Inflammatory macrophage (primary cell): ENCODE data around the gene CHDH.

Experiments used
- DNase-seq, 2 donors: peaks; one replicate each; pipeline ENCODE4 v3.0.0-alpha.2; 2020 to 2022

CHDH gene

DNA sequence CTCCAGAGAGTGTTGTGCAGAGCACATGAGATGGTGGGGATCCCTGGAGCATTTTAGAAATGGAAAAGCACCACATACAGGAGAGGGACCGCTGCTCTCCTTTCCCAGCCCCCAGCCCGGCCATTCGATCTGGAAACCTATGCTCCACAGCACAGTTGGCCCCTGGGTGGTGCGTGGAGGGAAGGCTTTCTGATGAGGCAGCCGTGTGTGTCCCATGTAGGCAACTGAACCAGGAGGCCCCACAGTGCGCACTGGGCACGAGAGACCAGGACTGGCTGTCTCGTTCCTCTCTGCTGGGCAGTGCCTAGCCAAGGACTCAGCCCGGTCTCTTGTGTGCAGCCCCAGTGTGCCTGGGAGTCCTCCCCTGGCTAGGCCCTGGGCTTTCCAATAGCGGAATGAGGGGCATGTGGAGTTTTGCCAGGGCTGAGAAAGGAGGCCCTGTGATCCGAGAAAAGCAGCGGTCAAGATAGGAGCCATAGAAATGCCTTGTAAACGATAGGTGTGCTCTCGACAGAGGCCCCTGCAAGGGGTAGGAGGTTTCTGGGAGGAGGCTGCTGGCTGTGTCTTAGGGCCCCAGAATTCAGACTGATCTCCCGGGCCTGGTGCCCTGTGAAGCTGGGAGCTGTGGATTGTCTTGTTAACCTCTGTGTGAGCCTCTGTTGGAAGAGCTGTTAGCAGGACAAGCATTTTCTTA is 39.0 kb downstream of the CHDH start:
- DNase-seq, result no peak

DNA sequence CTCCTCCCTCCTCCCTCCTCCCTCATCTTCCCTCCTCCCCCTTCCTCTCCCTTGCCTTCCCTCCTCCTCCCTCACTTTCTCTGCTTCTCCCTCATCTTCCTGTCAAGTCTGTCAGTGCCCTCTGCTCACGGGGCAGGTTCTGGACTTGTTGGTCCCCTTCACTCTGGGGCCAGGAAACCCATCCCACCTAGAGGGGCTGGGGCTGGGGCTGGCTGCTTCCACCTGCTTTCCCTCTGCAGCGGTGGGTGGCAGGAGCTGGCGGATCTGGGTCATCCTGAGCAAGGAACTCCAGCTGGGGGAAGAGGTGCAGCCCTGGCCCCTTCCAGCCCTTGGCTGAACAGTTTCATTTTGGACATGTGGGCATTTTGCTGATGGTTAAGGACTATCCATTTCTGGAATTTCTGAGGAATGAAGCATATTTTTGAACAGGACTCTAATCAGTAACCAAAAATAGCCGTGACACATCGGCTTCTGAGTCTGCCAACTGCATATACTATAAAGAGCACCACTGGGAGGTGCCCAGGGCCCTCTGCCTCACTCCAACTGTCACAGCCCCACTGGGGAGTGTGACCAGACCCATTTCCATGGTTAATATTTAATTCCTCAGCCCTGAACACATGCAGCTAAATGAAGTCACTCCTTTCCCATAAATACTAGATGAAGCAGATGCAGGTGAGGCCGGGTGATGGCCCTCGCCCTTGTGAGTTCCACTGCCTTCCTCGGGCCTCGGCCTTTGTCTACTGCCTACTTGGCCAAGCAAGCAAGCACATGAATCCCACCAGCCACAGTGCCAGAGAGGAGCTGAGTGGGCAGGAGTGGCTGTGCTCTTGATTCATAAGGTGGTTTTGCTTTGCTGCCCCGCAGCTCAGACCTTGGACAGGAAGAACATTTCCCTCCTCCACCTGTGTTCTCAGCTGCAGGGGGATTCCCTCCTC is 39.8 kb downstream of the CHDH start:
- DNase-seq, result no peak

DNA sequence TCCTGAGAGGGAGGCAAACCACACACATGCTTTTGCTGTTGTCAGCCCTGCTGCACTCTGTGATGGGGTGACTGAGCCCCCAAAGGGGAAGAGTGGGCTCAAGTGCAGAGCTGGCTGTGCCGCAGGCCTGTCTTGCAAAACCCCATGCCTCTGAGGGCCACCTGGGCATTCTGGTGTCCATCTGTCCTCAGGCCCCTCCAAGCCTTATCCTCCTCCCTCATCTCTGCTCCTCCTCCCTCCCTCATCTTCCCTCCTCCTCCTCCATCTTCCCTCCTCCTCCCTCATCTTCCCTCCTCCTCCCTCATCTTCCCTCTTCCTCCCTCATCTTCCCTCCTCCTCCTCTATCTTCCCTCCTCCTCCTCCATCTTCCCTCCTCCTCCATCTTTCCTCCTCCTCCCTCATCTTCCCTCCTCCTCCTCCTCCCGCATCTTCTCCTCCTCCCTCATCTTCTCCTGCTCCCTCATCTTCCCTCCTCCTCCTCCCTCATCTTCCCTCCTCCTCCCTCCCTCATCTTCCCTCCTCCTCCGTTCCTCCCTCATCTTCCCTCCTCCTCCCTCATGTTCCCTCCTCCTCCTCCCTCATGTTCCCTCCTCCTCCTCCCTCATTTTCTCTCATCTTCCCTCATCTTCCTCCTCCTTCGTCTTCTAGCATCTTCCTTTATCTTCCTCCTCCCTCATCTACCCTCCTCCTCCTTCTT is 40.6 kb downstream of the CHDH start:
- DNase-seq, result no peak

DNA sequence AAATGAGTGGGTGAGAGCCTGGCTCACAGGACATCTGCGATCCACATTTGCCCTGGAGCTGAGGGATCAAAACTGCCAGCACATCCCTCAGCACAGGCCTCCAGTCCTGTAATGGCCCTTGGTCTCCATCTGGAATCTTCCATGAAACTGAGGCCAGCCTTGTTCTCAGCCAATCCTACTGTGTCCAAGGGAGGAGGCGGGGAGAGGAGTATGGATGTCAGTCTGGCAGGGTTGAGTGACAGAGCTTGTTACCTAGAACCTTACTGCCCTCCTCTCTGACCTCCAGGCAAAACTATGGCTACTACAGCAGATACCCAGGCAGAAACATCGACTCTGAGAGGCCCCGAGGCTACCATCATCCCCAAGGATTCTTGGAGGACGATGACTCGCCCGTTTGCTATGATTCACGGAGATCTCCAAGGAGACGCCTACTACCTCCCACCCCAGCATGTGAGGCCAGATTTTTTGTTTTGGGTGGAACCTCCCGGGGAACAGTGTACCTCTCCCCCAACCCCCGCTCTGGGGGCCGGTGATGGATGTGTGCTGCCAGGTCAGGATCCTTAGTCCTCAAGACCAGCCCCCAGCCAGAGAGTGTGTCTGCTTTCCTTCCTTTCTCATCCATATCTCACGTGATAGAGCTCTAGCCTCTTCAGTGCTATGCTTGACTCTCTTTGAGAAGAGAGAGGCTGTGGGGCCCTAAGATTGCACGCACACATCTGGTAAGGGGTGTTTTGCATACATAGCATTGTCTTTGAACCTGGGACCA is 41.3 kb downstream of the CHDH start:
- DNase-seq, result peak in 1 of 2 donors; percentile 11

DNA sequence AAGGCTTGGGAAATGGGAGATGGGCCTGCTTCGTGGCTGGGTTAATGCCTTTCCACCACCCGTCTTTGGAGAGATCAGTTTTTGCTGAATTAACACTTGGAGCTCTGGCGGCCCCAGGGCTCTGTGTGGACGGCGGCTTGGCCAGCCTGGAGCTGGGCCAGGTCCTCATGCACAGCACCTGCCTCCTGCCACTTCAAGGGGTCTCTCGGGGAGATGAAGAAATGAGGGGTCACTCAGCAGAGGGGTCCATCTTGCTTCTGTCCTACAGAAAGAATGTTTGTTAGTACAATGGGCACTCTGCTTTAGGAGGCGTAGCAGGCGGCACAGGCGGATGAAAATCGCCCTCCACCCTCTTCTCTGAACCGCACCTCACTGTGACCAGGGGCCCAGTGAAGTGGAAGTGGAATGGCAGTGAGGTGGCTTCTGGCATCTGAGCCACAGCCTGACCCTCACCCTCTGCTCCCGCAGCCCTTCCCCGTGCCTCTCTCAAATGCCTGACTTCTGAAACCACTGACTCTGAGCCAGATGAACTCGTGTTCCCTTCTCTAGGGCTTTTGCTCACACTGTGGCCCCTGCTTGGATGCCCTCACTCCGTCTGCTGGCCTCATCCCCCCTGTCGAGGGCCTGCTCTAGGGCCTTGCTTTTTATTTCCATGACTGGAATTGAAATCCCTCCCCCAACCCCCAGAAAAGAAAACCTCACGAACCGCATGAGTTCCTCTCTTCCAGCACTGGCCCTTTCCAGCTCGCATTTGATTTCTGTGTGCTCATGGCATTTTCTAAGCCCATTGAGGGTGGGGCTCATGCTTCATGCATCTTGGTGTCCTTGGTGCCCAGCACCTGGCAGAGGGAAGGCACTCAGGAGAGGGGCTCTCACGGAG is 42.2 kb downstream of the CHDH start:
- DNase-seq, result no peak

DNA sequence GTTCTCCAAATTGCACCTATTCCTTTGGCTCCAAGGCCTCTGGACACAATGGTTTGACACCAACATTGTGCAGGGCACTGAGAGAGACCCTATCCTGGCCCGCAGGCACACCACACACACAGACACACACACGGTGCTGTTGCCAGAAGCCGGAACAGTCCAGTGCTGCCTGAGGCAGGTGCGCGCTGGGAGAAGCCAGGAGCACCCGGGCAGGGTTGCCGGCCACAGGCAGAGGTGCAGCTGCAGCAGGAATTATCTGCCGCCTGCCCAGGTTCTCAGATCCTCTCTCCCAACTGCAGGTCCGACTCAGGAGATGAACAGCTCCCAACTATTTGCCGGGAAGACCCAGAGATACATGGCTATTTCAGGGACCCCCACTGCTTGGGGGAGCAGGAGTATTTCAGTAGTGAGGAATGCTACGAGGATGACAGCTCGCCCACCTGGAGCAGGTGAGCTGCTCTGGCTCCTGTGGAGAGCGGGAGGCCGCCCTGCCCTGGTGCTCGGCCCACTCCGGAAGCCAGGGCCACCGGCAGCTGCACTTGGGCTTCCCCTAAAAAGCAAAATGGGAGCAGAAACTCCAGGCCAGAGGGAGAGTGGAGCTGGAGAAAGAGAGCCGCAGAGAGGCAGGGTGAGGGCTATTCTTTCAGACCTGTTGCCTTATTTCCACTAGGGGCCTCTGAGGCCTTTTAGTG is 42.9 kb downstream of the CHDH start:
- DNase-seq, result no peak

DNA sequence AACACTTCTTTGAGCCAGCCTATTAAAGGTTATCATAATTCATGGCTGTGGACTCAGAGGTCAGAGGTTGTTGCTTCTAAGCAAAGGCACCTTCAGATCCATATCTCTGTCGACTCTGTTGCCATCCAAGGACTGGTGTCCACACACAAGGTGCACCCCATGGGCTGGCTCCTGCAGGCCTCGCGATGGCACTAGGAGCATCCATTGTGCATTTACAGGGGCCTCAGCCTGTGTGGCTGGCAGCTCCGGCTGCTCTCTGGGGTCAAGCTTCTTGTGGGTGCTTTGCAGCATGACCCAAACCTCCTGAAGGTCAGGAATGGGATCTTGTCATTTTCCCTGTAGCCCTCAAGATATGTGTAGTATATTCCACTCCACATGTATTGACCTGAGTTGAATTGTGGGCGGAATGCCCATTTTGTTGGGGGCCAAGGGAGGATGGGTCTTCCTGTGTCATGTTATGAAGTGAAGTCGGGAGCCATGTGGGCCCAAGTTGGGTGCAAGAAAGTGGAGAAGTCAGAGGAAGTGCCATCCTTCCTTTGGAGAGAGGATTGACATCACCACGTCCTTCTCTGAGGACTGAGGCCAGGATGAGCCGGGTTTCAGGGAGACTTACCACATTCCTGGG is 43.9 kb downstream of the CHDH start:
- no peak for DNase-seq

DNA sequence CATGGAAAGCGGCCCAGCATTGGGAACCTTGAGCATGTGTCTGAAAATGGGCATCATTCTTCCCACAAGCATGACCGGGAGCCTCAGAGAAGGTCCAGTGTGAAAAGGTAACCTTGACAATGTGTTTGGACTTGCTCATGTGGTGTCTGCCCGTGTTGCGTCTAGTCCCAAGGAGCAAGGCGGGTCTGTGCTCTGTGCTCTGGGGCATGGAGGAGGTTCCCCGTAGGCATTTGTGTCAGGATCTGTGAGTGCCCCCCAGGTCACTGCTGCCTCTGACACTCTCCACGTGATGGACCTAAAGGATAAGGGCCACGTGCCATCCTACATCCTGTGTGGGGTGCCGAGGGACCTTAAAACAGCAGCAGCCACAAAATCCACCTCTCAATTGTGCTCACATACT is 44.9 kb downstream of the CHDH start:
- DNase-seq, result no peak

DNA sequence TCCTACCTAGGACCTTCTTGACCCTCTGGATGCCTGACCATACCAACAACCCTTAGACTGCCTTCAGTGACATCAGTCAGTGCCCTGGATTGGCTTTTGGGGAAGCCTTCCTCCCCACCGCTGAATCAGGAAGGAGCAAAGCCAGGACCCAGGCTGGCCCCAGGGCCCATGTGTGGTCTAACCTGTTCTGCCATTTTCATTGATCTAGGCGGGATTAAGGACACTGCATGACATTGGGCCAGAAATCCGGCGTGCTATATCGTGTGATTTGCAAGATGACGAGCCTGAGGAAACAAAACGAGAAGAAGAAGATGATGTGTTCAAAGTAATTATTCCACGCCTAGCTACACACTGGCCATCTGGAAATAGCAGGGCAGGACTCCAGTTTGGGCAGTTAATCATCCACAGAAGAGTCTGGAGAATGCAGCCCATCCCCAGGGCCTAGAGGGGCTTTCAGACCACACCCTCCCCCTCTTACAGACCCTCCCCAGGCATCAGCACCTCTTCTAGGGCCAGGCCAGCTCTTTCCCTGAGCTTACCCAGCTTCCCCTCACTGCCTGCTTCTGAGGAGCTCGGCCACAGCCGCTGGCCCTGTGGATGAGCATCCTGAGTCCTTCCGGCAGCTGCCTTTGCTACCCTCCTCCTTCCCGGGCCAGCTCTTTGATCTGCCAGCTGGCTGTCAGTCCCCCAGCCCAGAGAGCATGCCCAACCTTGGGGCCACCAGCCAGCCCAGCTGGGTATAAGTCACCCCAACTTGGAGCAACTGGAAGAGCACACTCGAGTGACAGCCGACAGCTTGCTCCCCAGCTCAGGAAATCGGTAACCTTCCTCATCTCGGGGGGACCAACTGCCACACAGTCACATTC is 45.9 kb downstream of the CHDH start:
- no peak for DNase-seq

DNA sequence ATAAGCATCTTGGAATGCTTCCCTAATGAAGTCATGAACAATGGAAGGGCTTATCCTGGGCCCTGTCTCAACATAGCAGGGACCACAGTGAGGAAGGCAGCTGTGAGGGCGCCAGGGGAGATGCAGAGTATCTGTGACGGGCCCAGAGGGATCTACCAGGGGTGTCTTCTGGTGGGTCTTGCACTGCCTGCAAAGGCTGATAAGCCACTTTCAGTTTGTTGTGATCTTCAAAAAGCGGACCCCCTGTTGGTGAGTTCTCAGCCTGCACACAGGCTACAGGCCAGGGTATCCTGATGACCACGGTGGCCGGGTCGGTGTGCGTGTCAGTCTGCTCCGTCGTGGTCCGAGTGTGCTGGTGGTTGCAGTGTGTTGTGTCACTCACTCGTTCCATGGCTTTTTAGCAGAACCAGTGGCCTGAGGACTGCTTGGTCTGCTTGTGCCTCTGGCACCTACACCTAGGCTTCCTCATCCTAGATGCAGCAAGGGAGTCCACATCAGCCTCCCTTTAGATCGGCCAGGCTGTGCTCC is 46.8 kb downstream of the CHDH start:
- no peak for DNase-seq

DNA sequence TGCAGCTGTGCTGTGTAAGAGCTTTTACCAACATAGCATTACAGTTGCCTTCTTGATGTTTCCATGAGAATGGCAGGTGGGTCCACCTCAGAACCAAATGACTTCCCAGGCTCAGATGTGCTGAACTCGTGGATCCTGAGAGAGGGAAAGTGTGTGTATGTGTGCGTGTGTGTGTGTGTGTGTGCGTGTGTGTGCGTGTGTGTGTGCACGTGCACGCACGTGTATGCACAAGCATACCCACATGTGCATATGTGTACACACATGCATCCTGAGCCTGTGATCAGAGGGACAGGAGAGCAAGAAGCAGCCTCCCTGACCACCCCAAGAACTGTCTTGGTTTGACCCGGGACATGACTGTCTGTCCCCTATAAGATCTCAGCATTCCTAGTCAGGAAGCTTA is 48.1 kb downstream of the CHDH start:
- no peak for DNase-seq

DNA sequence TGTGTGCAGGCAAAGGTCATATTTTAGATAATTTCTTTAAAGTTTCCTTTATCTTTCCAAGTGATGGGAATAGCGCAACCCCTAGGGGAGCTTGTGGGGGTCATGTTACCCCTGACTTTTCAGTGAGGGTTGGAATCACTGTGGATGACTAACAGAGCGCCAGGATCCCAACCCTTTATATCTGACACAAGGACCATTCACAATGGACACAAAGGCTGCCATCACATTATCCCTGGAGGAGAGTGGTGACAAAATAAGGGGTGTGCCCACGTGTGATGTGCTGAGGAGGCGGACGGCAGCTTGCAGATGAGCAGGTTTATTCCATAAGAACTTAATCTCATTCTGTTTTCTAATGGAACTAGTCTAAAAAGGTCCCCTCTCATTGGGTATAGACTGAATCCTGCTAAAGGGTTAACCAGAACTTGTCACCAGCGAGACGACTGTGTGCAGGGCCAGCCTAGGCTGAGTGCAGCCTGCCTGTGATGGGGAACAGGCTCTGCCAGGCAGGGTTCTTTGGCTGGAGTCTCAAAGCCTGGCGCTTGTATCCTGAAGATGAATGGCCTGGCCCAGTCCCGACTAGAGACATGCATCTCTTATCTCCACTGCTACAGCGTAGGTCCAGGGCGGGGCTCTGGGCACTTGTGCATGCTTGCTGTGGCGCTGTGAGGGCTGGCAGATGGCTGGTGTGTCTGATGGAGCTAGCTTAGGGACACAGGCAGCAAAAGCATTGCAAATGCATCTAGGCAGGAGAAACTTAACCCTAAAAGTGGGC is 50.2 kb downstream of the CHDH start:
- DNase-seq, result no peak

DNA sequence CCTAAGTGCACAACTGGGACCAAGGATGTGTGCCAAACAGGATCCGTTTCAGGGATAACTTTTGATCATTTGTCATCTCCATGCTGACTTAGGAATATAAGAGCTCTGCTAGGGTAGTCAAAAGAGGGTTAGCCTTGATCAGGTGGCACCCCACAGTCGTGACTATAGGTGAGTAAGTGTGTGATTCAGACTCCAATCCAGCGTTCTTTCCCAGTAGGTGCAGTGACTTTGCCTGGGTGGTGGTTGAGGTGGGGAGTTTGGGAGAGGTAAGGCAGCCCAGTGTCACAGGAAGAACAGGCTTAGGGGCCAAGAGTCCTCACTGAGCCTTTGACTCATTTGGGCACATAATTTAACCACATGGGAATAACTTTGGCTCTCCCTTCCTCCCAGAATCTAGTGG is 51.0 kb downstream of the CHDH start:
- DNase-seq, result no peak

DNA sequence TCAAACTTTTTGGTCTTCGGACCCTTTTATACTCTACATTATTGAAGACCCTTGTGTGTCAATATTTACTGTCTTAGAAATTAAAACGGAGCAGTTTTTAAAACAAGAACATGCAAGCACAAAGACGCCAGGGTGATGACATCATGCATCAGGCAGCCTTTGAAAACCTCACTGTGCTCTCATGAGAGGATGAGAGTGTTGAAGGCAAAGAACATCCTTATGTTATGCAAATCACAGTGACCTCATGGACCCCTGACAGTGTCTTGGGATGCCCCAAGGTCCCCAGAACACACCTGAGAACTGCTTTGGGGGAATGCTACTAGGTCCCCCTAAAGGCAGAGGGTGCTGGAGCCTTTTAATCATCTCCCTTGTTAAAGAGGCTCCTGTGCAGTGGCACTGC is 51.6 kb downstream of the CHDH start:
- no peak for DNase-seq

DNA sequence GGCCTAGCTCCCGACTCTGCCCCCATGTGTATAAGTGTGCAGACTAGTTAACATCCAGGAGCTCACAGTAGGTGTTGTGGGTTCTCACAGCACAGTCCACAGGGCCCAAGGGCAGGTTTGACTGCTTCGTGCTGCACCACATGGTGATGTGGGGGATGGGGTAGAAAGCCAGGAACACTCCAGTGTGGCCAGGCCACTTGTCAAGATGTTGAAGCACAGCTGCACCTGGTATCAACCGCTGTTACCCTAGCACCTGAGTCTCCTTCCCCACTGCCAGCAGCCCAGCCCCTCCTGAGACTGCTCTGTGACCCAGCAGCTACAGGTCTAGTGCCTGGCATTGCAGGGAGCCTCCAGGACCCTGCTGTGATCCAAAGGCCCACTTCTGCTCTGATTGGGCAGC is 53.4 kb downstream of the CHDH start:
- no peak for DNase-seq

DNA sequence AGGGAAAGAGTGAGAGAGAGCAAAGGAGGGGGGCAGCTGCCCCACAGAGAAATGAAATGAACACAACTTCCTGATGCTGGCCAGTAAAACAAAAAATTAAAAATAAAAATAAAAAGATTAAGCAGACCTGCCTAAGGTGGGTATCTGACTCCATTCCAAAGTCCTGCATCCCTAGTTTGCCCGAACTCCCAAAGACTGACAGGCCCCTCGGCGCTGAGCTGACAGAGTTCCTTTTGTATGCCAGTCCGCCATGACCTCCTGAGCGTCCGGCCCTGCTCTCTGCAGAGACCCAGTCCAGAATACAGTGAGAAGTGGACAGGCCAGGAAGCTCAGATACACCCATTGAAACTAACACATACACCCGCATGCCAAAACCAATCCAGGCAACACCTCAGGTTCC is 54.9 kb downstream of the CHDH start:
- DNase-seq, result no peak

DNA sequence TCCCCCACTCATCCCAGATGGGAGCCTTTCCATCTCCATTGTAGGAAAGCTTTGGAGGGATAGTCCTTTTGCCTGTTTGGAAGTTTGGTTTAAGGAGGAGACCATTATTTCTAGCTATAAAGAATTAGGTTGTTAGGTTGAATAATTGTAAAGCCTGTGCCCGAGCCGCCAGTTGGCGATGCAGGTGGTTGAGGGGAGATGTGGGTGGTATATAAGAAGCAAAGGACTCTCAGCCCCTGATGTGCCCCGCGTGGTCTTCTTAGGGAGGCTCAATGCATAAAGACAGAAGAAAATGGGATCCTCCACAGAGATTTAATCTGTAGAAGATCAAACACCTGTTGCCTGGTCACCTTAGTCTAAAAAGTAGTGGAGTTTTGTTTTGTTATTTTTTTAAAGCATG is 55.7 kb downstream of the CHDH start:
- DNase-seq, result no peak

DNA sequence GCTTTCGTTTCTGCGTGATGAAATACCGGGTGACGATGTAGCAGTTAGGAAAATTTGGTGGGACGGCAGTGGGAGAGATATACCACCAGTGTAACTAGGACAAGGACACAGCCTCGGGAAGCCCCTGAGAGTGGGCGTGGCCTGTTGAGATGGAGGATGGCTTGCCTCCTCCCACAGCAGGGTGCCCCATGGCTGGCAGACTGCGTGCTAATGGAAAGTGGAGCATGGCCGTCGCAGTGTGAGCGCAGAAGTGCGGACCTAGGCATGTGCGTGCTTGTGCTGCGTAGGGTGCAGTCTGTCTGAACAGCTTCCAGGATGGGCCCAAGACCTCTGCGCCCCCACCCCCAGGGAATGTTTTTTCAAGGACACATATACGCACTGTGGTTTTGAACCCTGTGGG is 56.8 kb downstream of the CHDH start:
- DNase-seq, result no peak

DNA sequence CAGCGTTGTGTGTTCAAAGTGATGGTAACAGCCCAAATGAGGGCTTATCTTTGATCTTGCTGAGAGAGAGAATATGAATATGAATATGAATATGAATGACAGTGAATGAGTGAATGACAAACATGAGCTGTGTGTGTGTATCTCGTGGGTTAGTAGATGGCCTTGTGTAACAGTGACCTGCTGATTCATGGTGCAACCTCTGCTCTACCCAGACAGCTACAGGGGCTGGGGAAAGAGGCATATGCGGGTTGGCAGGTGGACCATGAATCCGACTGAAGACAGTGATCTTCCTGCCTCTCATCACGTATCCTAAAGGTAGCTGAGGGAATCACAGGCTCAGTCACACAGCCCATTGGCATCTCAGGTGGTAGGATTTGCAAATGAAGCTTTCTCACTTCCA is 58.2 kb downstream of the CHDH start:
- no peak for DNase-seq
